GM12891 (cell line): ENCODE measurements around the gene RNF5.

Experiments used
- POLR2A ChIP-seq: IDR thresholded peaks from 2 replicates; pipeline ENCODE4 v1.6.1; 2011; ENCODE audit warnings: low read depth, low read length, control low read depth
- POLR2AphosphoS5 ChIP-seq: IDR thresholded peaks from 2 replicates; pipeline ENCODE4 v1.6.1; 2011; ENCODE audit warnings: low read depth, low read length, control low read depth
- SPI1 ChIP-seq: IDR thresholded peaks from 2 replicates; pipeline ENCODE4 v1.6.1; 2011; ENCODE audit warnings: low read depth, low read length, control low read depth

DNA sequence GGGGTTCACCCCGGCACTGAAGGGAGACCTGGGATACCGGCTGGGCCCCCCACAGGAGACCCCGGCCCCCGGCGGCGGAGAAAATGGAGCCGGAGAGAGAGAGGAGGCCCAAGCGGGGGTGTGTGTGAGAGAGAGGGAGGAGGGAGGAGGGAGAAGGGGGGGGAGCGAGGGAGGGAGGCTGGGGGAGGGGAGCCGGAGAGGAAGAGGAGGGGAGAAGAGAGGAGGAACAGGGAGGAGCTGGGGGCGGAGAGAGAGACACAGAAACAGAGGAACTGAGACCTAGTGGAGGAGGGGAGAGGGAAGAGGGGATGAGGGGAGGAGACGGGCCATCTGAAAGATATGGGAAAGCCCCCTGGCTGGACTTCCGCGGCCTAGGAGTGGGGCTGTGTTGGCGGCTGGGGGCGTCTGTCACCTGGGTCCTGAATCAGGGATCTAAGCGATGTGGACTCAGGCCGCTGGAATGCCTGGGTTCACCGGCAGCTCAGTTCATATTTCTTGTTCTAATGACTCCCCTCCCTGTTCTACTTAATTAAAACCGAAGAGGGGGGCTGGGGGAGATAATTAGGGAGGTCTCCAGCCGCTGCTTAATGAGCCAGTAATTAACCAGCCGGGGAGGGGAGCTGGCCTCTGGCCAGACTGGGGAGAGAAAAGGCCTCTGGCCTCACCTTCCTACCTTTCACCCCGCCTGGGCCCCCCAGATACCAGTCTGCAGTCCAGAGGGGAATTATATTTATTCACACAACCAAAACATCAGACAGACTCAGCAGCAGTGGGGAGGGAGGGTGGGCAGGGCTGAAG lies 12.0 kb downstream of the RNF5 start, which contains the start of gene PBX2:
- TF ChIP-seq POLR2A (peak; percentile 75), POLR2AphosphoS5 (peak; percentile 79; the same call in 1 of the 2 replicates), SPI1 (peak; percentile 95)
